ENCODE measurements around the gene SOST.

DNA sequence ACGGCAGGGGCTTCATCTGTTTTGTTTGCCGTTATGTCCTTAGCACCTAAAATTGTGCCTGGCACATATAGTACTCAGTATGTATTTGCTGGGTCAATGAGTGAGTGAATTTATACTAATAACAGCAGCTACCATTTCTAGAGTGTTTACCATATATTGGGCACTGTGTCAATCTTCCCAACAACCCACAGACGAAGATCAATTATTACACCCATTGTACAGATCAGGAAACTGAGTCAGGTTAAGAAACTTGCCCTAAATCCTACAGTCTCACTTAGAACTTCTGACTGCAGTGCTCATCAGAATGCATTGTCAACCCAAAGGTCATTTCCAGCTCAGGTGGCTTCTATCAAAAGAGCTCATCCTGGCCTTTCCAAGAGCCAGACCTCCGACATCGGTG, 52.4 kb downstream of the SOST start:
- TF ChIP-seq POLR2A (IDR thresholded peaks at IDR 0.05) = no peak
- TF ChIP-seq, protein P1, sequence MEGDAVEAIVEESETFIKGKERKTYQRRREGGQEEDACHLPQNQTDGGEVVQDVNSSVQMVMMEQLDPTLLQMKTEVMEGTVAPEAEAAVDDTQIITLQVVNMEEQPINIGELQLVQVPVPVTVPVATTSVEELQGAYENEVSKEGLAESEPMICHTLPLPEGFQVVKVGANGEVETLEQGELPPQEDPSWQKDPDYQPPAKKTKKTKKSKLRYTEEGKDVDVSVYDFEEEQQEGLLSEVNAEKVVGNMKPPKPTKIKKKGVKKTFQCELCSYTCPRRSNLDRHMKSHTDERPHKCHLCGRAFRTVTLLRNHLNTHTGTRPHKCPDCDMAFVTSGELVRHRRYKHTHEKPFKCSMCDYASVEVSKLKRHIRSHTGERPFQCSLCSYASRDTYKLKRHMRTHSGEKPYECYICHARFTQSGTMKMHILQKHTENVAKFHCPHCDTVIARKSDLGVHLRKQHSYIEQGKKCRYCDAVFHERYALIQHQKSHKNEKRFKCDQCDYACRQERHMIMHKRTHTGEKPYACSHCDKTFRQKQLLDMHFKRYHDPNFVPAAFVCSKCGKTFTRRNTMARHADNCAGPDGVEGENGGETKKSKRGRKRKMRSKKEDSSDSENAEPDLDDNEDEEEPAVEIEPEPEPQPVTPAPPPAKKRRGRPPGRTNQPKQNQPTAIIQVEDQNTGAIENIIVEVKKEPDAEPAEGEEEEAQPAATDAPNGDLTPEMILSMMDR (IDR thresholded peaks at IDR 0.05) = no peak
